OCI-LY7 (cell line): ENCODE data around the gene TSC22D2. TPM values are rescaled to one million over a fixed set of nuclear protein-coding genes. Genes with fewer than 3 reads are reported as not detected.

ENCODE experiments used
- BruUV-seq: library from RNA; stranded (reverse); fragments of 400-500 nt; replicated peaks from 2 replicates; lab custom pipeline; 2021; lab: Mats Ljungman, UMichigan
- CTCF ChIA-PET: fragments of 300-600 bp; sonication (Branson Sonifier 250); formaldehyde crosslinking; loops from one replicate; lab custom pipeline; 2022; ENCODE audit warnings: antibody characterized with exemption; ENCODE audit not compliant: unreplicated experiment; lab: Charles Lee
- POLR2A ChIA-PET: fragments of 300-600 bp; sonication (Branson Sonifier 250); formaldehyde crosslinking; loops from one replicate; lab custom pipeline; 2022; ENCODE audit warnings: antibody characterized with exemption; lab: Charles Lee
- DNase-seq: peaks from one replicate; pipeline ENCODE4 v3.0.0-alpha.2; 2015; ENCODE audit warnings: low spot score
- H2AFZ ChIP-seq: fragments of 200-600 bp; sonication (generic), shearing (Covaris generic); 2 replicates; pipeline ENCODE4 v1.6.1; 2014; ENCODE audit warnings: mild to moderate bottlenecking, antibody characterized with exemption, low read length, moderate library complexity
- H3K27ac ChIP-seq: fragments of 200-600 bp; sonication (generic); 2 replicates; pipeline ENCODE4 v1.5.1; 2014; ENCODE audit warnings: mixed run types, low read depth, mild to moderate bottlenecking, moderate library complexity, low read length, inconsistent platforms; ENCODE audit not compliant: poor library complexity, severe bottlenecking
- H3K36me3 ChIP-seq: fragments of 200-600 bp; sonication (generic); 2 replicates; pipeline ENCODE4 v1.6.1; 2014; ENCODE audit warnings: mild to moderate bottlenecking, antibody characterized with exemption, low read length, moderate library complexity, mixed read lengths; ENCODE audit not compliant: insufficient read depth
- H3K4me1 ChIP-seq: fragments of 200-600 bp; sonication (generic); 2 replicates; pipeline ENCODE4 v1.5.1; 2014; ENCODE audit warnings: mild to moderate bottlenecking, low read length; ENCODE audit not compliant: insufficient read depth, poor library complexity, severe bottlenecking
- H3K4me2 ChIP-seq: fragments of 200-600 bp; sonication (generic); 2 replicates; pipeline ENCODE4 v1.6.1; 2014; ENCODE audit warnings: mild to moderate bottlenecking, low read length
- H3K4me3 ChIP-seq: fragments of 200-600 bp; sonication (generic); 2 replicates; pipeline ENCODE4 v1.5.1; 2014; ENCODE audit warnings: mild to moderate bottlenecking, low read depth, low read length; ENCODE audit not compliant: poor library complexity, severe bottlenecking
- H3K79me2 ChIP-seq: fragments of 200-600 bp; sonication (generic); 2 replicates; pipeline ENCODE4 v1.6.1; 2016; ENCODE audit warnings: low read depth, mild to moderate bottlenecking, low read length, moderate library complexity, mixed read lengths; ENCODE audit not compliant: insufficient read depth
- H3K9me2 ChIP-seq: fragments of 200-600 bp; sonication (generic); 2 replicates; pipeline ENCODE4 v1.6.1; 2016; ENCODE audit warnings: mild to moderate bottlenecking, low read length, mixed read lengths; ENCODE audit not compliant: insufficient read depth
- H3K9me3 ChIP-seq: fragments of 200-600 bp; sonication (generic); 2 replicates; pipeline ENCODE4 v1.6.1; 2014; ENCODE audit warnings: mild to moderate bottlenecking, mixed run types, low read length, mixed read lengths
- H4K20me1 ChIP-seq: fragments of 200-600 bp; sonication (generic); 2 replicates; pipeline ENCODE4 v1.6.1; 2014; ENCODE audit warnings: mild to moderate bottlenecking, antibody characterized with exemption, low read length, moderate library complexity, mixed read lengths; ENCODE audit not compliant: insufficient read depth
- EZH2phosphoT487 ChIP-seq: fragments of 200-600 bp; sonication (generic); IDR thresholded peaks from 2 replicates; pipeline ENCODE4 v1.6.1; 2018; ENCODE audit warnings: low read depth, borderline replicate concordance, mild to moderate bottlenecking, mixed run types, antibody characterized with exemption, low read length, moderate library complexity, mixed read lengths
- intact Hi-C: fragments of 100-400 bp; cut with micrococcal nuclease; formaldehyde crosslinking; loops from one replicate; pipeline ENCODE4 v1.10.0; 2022; ENCODE audit not compliant: unreplicated experiment
- total RNA-seq, 2 experiments: library from RNA; depleted of rRNA in 1 of 2; stranded (reverse); fragments of >200 nt in 1 of 2; shearing (Covaris generic) in 1 of 2; gene quantifications; 2 replicates each; pipeline ENCODE4 v1.2.3, GENCODE V29; 2014 to 2022
- TF ChIP-seq, protein P1 (sequence below): fragments of 200-600 bp; sonication (generic); conservative IDR thresholded peaks from 2 replicates; pipeline ENCODE4 v1.5.1; 2014; ENCODE audit warnings: mild to moderate bottlenecking, antibody characterized with exemption, low read length, moderate library complexity, mixed read lengths

Gene TSC22D2
- total RNA-seq, 2 experiments from 2014 or later = 5.9 to 24.2 TPM

DNA sequence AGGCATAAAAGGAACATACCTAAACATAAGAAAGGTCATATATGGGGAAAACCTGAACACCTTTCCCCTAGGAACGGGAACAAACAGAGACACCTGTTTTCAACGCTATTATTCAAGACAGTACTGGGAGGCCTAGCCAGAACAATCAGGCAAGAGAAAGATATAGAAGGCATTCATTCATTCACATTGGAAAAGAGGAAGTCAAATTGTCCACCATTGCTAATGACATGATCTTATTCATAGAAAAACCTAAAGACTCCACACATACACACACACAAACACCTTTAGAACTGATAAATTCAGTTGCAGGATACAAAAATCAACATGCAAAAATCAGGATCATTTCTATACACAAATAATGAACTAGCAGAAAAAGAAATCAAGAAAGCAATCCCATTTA, 101.7 kb downstream of the TSC22D2 start:
- Histone ChIP-seq H3K4me2 (no peak overlapping the region), H2AFZ (no peak overlapping the region), H3K36me3 (no peaks in the 10 kb centered on the region), H3K9me2 (no peaks in the 10 kb centered on the region), H3K4me3 (no peak overlapping the region), H4K20me1 (no peaks in the 10 kb centered on the region), H3K9me3 (no peaks in the 10 kb centered on the region), H3K4me1 (no peaks in the 10 kb centered on the region), H3K79me2 (no peaks in the 10 kb centered on the region), H3K27ac (no peak overlapping the region)
- CTCF ChIA-PET = no interaction called here
- no TSS peak for BruUV-seq
- DNase-seq = no peak
- POLR2A ChIA-PET = interaction anchor here (0.5 kb wide), 1 partner anchor 16 kb away, joined by 3 read pairs; no protein-coding TSS in a partner anchor
- intact Hi-C loops = no loop called here
- TF ChIP-seq, protein P1, sequence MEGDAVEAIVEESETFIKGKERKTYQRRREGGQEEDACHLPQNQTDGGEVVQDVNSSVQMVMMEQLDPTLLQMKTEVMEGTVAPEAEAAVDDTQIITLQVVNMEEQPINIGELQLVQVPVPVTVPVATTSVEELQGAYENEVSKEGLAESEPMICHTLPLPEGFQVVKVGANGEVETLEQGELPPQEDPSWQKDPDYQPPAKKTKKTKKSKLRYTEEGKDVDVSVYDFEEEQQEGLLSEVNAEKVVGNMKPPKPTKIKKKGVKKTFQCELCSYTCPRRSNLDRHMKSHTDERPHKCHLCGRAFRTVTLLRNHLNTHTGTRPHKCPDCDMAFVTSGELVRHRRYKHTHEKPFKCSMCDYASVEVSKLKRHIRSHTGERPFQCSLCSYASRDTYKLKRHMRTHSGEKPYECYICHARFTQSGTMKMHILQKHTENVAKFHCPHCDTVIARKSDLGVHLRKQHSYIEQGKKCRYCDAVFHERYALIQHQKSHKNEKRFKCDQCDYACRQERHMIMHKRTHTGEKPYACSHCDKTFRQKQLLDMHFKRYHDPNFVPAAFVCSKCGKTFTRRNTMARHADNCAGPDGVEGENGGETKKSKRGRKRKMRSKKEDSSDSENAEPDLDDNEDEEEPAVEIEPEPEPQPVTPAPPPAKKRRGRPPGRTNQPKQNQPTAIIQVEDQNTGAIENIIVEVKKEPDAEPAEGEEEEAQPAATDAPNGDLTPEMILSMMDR = no peak
- no peak for TF ChIP-seq EZH2phosphoT487

DNA sequence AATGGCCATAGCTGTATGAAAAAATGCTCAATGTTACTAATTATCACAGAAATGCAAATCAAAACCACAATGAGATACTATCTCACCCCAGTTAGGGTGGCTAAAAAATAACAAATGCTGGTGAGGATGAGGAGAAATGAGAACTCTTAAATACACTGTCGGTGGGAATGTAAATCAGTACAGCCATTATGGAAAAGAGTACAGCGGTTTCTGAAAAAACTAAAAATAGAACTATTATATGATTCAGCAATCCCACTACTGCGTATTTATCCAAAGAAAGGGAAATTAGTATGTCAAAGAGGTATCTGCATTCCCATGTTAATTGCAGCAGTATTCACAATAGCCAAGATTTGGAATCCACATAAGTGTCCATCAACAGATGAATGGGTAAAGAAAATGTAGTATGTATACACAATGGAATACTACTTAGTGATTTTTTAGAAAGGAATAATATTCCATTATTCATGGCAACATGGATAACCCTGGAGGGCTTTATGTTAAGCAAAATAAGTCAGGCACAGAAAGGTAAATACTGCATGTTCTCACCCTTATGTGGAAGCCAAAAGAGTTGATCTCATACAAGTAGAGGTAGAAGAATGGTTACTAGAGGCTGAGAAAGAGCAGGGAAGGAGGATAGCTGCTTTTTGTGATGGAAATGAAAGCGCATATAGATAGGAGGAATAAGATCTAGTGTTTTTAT, 103.2 kb downstream of the TSC22D2 start:
- intact Hi-C loops = no loop called here
- ChIA-PET POLR2A (interaction anchor here (0.6 kb wide), 1 partner anchor 194 kb away, joined by 3 read pairs; no protein-coding TSS in a partner anchor), CTCF (no interaction called here)
- no peak overlapping the region for H3K27ac ChIP-seq
- BruUV-seq = no TSS peak
- no peaks in the 10 kb centered on the region for H3K9me2 ChIP-seq
- H3K4me1 ChIP-seq = no peaks in the 10 kb centered on the region
- H3K4me3 ChIP-seq = no peak overlapping the region
- no peaks in the 10 kb centered on the region for H4K20me1 ChIP-seq
- no peaks in the 10 kb centered on the region for H3K36me3 ChIP-seq
- no peak for DNase-seq
- H3K4me2 ChIP-seq = no peak overlapping the region
- no peak overlapping the region for H2AFZ ChIP-seq
- TF ChIP-seq EZH2phosphoT487 = no peak
- TF ChIP-seq, protein P1 = no peak
- no peaks in the 10 kb centered on the region for H3K9me3 ChIP-seq
- H3K79me2 ChIP-seq = no peaks in the 10 kb centered on the region

DNA sequence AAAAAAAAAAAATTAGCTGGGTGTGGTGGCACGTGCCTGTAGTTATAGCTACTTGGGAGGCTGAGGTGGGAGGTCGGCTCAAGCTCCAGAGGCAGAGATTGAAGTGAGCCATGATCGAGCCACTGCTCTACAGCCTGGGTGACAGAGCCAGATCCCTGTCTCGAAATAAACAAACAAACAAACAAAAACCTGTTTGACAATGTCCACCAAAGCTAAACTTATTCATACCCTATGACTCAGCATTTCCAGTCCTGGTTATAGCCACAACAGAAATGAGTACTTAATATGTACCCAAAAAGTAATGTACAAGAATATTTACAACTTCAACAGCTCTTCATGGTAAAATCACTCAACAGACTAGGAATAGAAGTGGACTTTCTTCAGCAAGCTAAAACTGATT, 107.1 kb downstream of the TSC22D2 start:
- Histone ChIP-seq H2AFZ (no peak overlapping the region), H3K9me3 (no peaks in the 10 kb centered on the region), H3K79me2 (no peaks in the 10 kb centered on the region), H3K4me3 (no peak overlapping the region), H3K9me2 (no peaks in the 10 kb centered on the region), H3K27ac (no peak overlapping the region), H4K20me1 (no peaks in the 10 kb centered on the region), H3K36me3 (no peaks in the 10 kb centered on the region), H3K4me2 (no peak overlapping the region), H3K4me1 (no peaks in the 10 kb centered on the region)
- ChIA-PET CTCF (no interaction called here), POLR2A (no interaction called here)
- BruUV-seq = no TSS peak
- TF ChIP-seq, protein P1 = no peak
- TF ChIP-seq EZH2phosphoT487 = no peak
- intact Hi-C loops = no loop called here
- no peak for DNase-seq
